Body of pancreas (tissue), 4 donors: ENCODE measurements around the gene KRTAP13-1.

Experiments
- CTCF ChIP-seq, 7 experiments: fragments of 450-650 bp in 4 of 7; fragments of 200-600 bp in 3 of 7; sonication (generic) in 3 of 7; IDR thresholded peaks; one replicate each; pipeline ENCODE4 v1.5.1; 2016 to 2019; ENCODE audit warnings: antibody characterized with exemption in 7 of 7
- POLR2A ChIP-seq, 3 donors: fragments of 450-650 bp; IDR thresholded peaks; one replicate each; pipeline ENCODE4 v1.6.1; 2016; ENCODE audit warnings: antibody characterized with exemption in 3 of 3, mild to moderate bottlenecking in 2 of 3

DNA sequence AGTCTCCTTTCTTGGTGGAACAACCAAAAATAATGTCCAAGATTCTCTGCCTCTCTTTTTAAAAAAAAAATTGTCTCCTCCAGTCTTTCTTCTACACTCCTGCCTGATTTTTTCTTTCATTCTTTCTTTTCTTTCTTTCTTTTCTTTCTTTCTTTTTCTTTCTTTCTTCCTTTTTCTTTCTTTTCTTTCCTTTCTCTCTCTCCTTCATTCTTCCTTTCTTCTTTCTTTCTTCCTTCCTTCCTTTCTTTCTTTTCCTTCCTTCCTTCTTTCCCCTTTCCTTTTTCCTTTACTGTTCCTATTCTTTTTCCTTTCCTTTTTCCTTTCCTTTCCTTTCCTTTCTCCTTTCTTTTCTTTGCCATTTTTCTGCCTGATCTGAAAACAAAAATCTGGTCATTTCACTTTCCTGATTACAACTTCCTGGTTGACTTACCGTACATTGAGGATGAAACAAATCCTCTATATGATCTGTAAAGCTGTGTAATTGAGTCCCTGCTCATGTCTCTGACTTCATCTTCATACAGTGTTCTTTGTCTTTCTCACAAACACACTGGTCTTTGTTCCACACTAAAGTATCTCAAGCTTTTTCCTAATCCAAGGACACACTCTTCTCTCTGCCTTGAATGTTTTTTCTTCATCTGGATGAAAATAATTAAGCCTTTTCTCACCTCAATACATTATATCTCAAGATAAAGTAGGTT, 41.4 kb upstream of the KRTAP13-1 start:
- TF ChIP-seq CTCF (IDR thresholded peaks at IDR 0.05) (no peak), POLR2A (IDR thresholded peaks at IDR 0.05) (no peak)
